HL-60 (cell line): Measurements from ENCODE around the gene HMCES.

ENCODE experiments used
- DNase-seq, 2 experiments: peaks; one replicate each; pipeline ENCODE4 v3.0.0-alpha.2; 2010 to 2020; ENCODE audit warnings: low read depth in 1 of 2, low spot score in 1 of 2
- H3K27ac ChIP-seq: fragments of 250-450 bp; sonication (Bioruptor Pico); replicated peaks from 2 replicates; pipeline ENCODE4 v1.5.1; 2020; ENCODE audit warnings: mild to moderate bottlenecking, moderate library complexity
- H3K27me3 ChIP-seq: fragments of 250-450 bp; sonication (Bioruptor Pico); 2 replicates; pipeline ENCODE4 v1.5.1; 2021; ENCODE audit warnings: mild to moderate bottlenecking, moderate library complexity; ENCODE audit not compliant: insufficient read depth, poor library complexity, severe bottlenecking
- H3K4me3 ChIP-seq: replicated peaks from 2 replicates; pipeline ENCODE4 v1.5.1; 2011; ENCODE audit warnings: mild to moderate bottlenecking, control low read depth, low read length; ENCODE audit not compliant: insufficient read depth
- CTCF ChIP-seq: IDR thresholded peaks from one replicate; pipeline ENCODE4 v1.5.1; 2011; ENCODE audit warnings: low read length, control low read depth, inconsistent platforms; ENCODE audit not compliant: insufficient read depth
- GABPA ChIP-seq: IDR thresholded peaks from 2 replicates; pipeline ENCODE4 v1.6.1; 2012; ENCODE audit warnings: low read depth
- POLR2AphosphoS5 ChIP-seq: IDR thresholded peaks from 2 replicates; pipeline ENCODE4 v1.6.1; 2012; ENCODE audit warnings: low read depth
- SPI1 ChIP-seq: IDR thresholded peaks from 2 replicates; pipeline ENCODE4 v1.6.1; 2012; ENCODE audit warnings: low read depth, mild to moderate bottlenecking, borderline replicate concordance
- TF ChIP-seq, protein P1 (sequence below): IDR thresholded peaks from 2 replicates; pipeline ENCODE4 v1.6.1; 2012; ENCODE audit warnings: low read depth; ENCODE audit not compliant: insufficient replicate concordance

Gene HMCES

GRCh38 chr3:129278966-129279906 is 566 bp downstream of the HMCES start:
- peak in 1 of 2 experiments; percentile 5 for DNase-seq
- Histone ChIP-seq H3K4me3 (peak overlapping the region; percentile 77), H3K27ac (peak overlapping the region; percentile 70), H3K27me3 (no peaks in the 10 kb centered on the region)
- TF ChIP-seq SPI1: no peak
- TF ChIP-seq, protein P1, sequence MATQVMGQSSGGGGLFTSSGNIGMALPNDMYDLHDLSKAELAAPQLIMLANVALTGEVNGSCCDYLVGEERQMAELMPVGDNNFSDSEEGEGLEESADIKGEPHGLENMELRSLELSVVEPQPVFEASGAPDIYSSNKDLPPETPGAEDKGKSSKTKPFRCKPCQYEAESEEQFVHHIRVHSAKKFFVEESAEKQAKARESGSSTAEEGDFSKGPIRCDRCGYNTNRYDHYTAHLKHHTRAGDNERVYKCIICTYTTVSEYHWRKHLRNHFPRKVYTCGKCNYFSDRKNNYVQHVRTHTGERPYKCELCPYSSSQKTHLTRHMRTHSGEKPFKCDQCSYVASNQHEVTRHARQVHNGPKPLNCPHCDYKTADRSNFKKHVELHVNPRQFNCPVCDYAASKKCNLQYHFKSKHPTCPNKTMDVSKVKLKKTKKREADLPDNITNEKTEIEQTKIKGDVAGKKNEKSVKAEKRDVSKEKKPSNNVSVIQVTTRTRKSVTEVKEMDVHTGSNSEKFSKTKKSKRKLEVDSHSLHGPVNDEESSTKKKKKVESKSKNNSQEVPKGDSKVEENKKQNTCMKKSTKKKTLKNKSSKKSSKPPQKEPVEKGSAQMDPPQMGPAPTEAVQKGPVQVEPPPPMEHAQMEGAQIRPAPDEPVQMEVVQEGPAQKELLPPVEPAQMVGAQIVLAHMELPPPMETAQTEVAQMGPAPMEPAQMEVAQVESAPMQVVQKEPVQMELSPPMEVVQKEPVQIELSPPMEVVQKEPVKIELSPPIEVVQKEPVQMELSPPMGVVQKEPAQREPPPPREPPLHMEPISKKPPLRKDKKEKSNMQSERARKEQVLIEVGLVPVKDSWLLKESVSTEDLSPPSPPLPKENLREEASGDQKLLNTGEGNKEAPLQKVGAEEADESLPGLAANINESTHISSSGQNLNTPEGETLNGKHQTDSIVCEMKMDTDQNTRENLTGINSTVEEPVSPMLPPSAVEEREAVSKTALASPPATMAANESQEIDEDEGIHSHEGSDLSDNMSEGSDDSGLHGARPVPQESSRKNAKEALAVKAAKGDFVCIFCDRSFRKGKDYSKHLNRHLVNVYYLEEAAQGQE: no peak
- no peak for TF ChIP-seq CTCF
- no peak for TF ChIP-seq GABPA
- TF ChIP-seq POLR2AphosphoS5: no peak

- no peak overlapping the region for H3K27ac ChIP-seq
- no peak for TF ChIP-seq GABPA
- TF ChIP-seq CTCF: no peak
- no peak for TF ChIP-seq SPI1
- TF ChIP-seq, protein P1: no peak
- no peak for TF ChIP-seq POLR2AphosphoS5
- no peak overlapping the region for H3K4me3 ChIP-seq
- H3K27me3 ChIP-seq: no peaks in the 10 kb centered on the region
- DNase-seq: no peak
Observed at GRCh38 chr3:129280183-129280582, 1.5 kb downstream of the HMCES start.

GRCh38 chr3:129281726-129282125 is 3.1 kb downstream of the HMCES start:
- DNase-seq: no peak
- Histone ChIP-seq H3K27me3 (no peaks in the 10 kb centered on the region), H3K27ac (no peak overlapping the region), H3K4me3 (no peak overlapping the region)
- TF ChIP-seq CTCF (no peak), SPI1 (no peak), POLR2AphosphoS5 (no peak), GABPA (no peak)
- TF ChIP-seq, protein P1: no peak
